Epithelial cell of proximal tubule (primary cell): ENCODE measurements around the gene RABL6. TPM values are rescaled to one million over a fixed set of nuclear protein-coding genes. Genes with fewer than 3 reads are reported as not detected.

Experiments used
- DNase-seq: peaks from one replicate; pipeline ENCODE4 v3.0.0-alpha.2; 2011; ENCODE audit warnings: low read depth
- H3K4me3 ChIP-seq: 2 replicates; pipeline ENCODE4 v1.5.1; 2011; ENCODE audit warnings: low read depth, mild to moderate bottlenecking, low read length
- CTCF ChIP-seq: conservative IDR thresholded peaks from 2 replicates; pipeline ENCODE4 v1.5.1; 2012; ENCODE audit warnings: low read depth, mild to moderate bottlenecking, low read length
- total RNA-seq: library from RNA; depleted of rRNA; stranded (reverse); fragments of >200 nt; gene quantifications from 2 replicates; pipeline ENCODE4 v1.2.3, GENCODE V29; 2015

RABL6 gene
- total RNA-seq, 1 donor from 2014 or later: 114 TPM

DNA sequence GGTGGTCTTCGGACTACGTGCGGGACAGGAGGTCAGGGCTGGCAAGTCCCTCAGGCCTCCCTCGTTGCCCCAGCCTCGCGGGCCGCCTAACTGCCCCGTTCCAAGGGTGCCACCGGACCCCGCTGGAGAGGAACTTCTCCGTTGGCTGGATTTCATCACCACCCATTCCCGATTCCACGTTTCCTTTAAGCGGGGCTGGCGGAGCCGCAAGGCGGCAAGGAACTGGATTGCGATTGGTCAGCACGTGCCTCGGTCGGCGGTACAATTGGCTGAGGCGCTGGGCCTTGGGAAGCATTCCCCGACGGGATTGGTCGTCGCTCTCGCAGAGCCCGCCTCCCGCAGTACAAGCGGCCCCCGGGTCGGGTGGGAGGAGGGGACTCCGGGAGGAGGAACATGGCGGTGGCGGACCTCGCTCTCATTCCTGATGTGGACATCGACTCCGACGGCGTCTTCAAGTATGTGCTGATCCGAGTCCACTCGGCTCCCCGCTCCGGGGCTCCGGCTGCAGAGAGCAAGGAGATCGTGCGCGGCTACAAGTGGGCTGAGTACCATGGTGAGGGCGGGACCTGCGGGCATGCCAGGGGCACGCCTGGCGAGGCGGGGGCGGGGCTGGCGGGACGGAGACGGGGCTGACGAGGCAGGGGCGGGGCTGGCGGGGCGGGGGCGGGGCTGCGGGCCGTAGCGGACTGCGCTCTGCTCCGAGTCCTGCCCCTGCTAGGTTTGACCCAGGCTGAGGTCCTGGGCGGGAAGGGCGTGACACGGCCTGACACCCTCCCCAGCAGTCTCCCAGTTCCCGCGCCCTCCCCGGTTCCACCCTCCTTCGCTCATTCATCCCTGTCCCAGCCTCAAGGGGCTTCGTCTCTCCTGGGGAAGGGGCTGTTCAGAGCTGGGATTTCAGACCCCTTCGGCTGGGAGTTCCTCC is 41.6 kb downstream of the RABL6 start, which contains the start of gene PHPT1:
PHPT1 (plus strand) TSS at position 372 of the 922 bp plus-strand sequence; CDS start at position 394, 22 bp downstream.
- no peak for TF ChIP-seq CTCF
- H3K4me3 ChIP-seq: peak within 1 kb of the TSS; percentile 77
- DNase-seq: peak; percentile 87

GRCh38 chr9:136849960-136850865 is 42.5 kb downstream of the RABL6 start:
- TF ChIP-seq CTCF: no peak
- no peak for DNase-seq

DNA sequence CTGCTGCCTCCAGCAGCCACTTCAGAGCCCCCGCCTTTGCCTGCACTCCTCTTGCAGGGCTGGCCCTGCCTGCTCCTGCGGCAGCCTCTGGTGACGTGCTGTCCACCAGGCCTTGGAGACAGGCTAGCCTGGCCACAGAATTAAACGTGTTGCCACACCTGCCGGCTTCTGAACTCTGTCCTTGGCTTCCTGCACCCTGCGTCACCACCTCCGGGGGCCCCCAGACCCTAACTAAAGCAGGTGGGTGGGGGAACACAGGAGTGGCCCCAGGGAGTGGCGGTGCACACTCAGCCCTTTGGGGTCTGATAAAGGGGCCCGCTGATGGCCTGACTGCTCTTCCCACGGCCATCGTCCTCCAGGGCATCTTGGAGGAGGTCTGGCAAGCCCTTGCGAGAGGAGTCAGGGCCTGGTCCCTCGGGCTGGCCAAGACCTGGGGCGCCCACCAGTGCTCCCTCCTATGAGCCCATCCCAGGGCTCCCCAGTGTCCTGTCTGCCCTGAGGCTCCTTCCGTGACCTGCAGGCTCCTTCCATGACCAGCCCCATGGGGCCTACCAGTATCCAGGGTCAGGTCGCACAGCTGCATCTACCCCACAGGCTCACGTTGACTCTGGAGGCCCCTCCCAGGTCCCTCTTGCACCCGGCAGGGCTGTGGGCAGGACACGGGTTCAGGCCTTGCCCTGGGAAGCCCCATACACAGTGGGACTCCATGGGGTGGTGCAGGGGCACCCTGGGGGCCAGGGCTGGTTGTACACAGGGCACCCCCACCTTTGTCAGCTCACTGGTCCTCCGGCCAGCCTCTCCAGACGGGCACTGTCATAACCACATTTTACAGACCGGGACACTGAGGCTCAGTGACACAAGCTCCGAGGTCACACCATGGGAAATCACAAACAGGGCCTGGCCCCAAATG is 43.4 kb downstream of the RABL6 start:
- TF ChIP-seq CTCF: no peak
- no peak overlapping the region for H3K4me3 ChIP-seq
- no peak for DNase-seq

More at GRCh38 chr9:136849960-136850865, 42.5 kb downstream of the RABL6 start:
- H3K4me3 ChIP-seq: peak overlapping the region; percentile 77

DNA sequence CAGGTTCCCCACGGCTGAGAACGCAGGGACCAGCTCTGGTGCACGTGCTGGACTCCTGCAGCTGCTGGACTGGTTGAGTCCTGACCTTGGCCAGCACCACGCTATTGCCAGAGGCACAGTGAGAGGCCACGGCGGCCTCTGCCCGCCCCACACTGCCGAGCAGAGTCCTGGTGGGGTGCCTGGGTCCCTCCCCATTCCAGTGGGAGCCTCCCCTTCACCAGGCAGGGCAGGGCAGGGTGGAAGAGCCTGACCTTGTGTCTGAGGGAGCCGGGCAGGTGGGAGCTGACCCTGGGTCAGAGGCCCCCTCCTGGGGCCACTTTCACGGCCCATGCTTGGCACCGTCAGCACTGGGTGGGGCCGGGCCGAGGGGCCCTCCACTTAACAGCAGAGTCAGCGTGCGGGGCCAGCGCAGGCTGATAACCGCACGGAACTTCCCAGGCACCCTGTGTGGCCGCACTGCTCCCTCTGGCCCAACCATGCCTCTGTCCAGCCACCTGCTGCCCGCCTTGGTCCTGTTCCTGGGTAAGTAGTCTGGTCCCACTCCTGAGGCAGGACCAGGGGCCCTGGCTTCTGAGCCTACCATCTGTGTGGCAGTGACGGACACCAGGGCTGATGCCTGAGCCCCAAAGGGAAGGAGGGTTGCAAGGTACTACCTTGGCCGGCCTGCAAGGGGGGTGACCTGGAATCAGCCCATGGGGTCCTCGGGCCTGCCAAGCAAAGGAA is 44.4 kb downstream of the RABL6 start, which contains the start of gene MAMDC4:
MAMDC4 (plus strand) TSS at position 406 of the 723 bp plus-strand sequence; CDS start at position 477, 71 bp downstream.
- H3K4me3 ChIP-seq: no peak within 1 kb of the TSS
- no peak for DNase-seq
- TF ChIP-seq CTCF: no peak

DNA sequence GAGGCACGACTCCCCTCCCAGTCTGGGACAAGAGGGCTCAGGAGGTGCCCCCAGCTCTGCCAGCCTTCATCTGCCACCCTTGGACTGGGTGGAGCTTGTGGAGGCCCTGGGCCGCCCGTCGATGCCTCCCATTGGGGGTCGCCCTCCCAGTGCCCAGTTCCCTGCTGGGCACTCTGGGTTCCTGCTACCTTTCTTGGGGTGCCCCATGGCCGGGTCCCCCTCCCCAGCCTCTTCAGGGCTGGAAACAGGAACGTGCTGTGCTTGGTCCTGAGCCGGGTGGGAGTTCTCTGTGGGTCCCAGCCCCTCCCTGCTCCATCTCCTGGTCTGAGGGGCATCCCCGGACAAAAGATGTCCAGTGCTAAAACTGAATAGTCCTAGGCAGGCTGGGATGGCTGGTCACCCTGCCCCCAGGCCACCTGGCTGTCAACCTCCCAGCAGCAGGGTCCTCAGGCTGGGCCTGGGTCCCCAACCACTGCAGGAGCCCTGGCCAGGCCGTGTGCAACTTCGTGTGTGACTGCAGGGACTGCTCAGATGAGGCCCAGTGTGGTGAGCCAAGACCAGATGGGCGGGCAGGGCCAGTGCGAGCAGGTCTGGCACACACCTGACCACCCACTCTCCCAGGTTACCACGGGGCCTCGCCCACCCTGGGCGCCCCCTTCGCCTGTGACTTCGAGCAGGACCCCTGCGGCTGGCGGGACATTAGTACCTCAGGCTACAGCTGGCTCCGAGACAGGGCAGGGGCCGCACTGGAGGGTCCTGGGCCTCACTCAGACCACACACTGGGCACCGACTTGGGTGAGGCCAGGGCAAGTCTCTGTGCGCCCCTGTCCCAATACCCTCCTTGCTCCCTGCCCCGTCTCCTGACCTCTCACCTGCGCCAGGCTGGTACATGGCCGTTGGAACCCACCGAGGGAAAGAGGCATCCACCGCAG is 45.2 kb downstream of the RABL6 start:
- TF ChIP-seq CTCF: no peak
- no peak overlapping the region for H3K4me3 ChIP-seq
- no peak for DNase-seq
